Activated CD4-positive, CD25-positive, alpha-beta regulatory T cell treated with anti-CD3 and anti-CD28 coated beads, Interleukin-2, amount 50 U/mL, for 16 hours (primary cell): ENCODE data around the gene FLAD1.

Experiments used
- DNase-seq: peaks from one replicate; pipeline ENCODE4 v3.0.0-alpha.2; 2020; ENCODE audit warnings: low read depth, low spot score

Gene FLAD1

GRCh38 chr1:154951901-154952657 is 31.1 kb upstream of the FLAD1 start:
- peak; percentile 42 for DNase-seq

DNA sequence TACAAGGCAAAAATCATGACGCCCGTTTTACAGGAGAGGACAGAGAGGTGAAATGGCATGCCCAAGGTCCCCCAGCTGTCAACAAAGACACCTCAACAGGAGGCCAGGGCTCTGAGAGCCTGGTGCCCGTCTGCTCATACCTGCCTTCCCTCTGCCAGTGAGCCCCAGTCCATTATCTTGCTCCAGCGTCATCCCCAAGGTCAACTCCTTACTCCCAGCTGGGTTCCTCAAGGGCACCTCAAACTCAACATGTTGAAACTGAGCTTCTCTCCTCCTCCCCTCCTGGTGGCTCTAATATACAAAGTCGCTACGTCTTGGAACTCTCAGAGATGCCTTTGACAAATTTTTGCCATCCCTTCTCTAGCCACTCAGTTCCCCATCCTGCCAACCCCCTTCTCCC is 30.5 kb upstream of the FLAD1 start:
- no peak for DNase-seq

GRCh38 chr1:154953611-154954038 is 29.5 kb upstream of the FLAD1 start:
- no peak for DNase-seq

DNA sequence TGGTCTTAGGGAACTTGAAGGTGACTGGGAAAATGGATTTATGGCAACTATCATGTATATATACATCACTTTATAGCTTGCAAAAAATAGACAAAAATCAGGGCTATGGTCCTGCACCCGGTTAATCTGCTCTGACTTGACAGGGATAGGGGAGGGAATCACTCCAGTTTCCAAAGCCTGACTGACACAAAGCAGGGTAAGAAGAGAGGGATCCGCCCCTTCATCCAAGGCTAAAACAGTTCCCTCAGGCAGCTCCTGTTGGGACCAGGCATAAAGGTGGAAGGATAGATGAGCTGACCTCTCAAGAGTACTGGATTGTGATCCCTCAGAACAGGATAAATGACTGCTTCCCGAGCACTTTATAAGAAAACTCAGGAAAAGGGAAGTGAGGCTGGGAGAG is 28.6 kb upstream of the FLAD1 start:
- no peak for DNase-seq

- peak; percentile 88 for DNase-seq
Observed at GRCh38 chr1:154955039-154955717, 28.0 kb upstream of the FLAD1 start.

- DNase-seq = peak; percentile 71
Observed at GRCh38 chr1:154955718-154956543, 27.2 kb upstream of the FLAD1 start, which contains the start of gene PBXIP1. Gene PBXIP1, minus strand, starts transcription at chr1:154956099. Its CDS starts 2,378 bp downstream, at chr1:154953721.

DNA sequence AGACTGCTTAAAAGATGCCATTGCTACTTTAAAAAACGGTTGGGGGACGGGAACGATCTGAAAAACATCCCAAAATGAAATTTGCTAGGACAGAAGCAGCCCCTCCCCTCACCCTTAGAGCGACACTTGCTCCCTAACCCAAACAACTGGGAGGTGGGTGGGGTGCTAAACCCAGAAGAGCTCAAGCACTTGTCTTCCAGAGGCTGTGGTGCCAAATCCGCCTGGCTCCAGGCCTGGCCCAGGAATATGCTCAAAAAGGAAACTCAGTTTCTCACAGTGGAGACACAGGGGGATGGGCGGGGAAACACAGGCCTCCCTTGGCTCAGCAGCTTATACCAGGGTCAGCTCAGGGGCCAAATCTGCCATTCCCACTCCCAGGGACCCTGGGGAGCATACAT is 26.6 kb upstream of the FLAD1 start:
- DNase-seq = no peak

GRCh38 chr1:154957091-154957657 is 26.0 kb upstream of the FLAD1 start:
- DNase-seq = no peak

DNA sequence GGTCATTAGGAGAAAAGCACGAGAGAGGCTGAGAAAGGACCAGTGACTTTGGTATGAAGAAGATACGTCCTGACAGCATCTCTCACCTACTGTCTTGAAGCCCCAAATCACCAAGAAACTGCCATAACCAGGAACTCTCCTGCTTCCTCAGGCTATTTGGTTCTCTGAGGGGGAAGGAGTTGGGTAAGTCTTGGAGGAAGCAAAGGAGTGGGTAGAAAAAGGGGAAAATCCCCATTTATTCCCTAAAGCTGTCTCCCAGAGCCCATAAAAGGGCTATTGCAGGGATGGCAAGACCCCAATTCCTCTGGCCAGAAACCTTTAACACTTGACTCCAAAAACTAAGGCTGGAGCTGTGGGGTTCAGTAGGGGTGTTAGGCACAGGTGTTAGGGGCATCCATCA is 25.1 kb upstream of the FLAD1 start:
- DNase-seq = no peak

DNA sequence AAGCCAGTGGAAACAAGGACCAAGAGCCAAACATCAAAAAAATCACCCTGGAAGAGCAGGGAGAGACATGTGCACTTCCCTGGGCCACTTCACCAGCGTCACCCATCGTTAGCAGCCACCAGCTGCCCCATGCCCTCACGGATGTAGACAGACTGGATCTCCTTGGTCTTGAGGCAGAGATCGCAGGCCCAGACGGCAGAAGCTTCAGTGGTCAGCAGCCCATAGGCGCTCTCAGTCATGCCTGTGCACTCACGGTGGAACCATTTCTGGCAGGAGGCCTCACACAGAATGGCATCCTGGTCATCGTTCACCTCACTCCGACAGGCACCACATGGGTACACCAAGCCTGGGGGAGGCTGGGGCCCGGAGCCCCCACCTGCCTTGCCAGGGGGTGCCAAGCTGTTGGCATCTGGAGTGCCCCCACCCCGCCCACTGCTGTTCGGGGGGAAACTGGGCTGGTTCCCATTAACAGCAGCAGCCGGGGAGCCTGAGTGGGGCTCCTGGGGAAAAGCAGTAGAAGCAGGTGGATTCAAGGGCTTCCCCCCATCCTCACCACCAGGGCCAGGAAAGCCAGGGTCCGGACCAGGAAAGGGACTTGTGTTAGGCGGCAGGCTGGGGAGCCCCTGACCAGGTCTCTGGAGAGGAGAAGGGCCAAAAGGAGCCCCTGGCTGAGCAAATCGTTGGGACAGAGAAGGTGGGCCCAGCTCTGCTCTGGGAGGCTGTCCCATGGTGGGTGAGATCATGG is 24.3 kb upstream of the FLAD1 start:
- no peak for DNase-seq

DNA sequence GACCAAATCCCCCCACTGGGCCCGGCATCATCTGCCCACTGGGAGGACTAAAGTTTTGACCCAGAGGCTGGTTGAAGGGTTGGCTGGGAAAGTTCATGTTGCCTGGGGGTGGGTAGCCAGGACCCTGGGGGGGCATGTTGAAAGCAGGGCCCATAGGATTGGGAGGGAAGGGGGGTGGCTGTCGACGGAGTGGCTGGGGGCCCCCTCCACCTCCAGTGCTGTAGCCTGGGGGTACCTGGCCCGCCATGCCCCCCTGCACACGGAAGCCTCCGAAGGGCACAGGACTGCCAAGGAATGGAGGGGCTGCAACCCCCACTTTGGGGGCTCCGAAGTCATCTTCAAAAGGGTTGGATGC is 23.7 kb upstream of the FLAD1 start:
- DNase-seq = no peak

DNA sequence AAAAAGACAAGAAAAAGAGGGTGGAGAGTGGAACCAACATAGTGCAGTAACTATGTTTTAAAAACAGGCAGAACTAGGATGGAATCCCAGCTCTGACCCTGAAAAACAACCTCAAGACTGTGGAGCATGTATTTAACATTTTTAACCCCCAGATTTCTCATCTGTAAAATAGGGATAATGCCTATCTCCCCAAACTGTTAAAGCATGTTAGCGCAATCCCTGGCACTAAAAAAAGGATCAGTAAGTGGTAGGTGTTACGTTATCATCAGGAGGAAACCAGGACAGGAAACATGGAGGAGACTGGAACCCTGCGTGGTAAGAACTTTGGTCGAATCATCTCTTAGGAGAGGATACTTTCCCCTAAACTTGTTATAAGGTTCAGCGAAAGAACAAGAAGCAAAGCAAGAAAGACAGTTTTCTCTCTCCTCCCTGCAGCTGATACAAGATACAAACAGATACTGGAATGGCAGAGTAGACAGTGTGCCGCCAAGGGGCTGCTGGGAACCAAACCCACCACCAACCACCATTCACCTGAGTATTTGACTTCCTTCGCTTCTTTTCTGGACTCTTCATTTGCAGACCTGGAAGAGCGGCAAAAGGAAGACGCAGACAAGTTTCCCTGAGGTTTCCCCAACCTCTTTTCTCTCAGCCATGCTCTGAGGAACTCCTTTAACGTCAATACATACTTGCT is 22.6 kb upstream of the FLAD1 start:
- no peak for DNase-seq

DNA sequence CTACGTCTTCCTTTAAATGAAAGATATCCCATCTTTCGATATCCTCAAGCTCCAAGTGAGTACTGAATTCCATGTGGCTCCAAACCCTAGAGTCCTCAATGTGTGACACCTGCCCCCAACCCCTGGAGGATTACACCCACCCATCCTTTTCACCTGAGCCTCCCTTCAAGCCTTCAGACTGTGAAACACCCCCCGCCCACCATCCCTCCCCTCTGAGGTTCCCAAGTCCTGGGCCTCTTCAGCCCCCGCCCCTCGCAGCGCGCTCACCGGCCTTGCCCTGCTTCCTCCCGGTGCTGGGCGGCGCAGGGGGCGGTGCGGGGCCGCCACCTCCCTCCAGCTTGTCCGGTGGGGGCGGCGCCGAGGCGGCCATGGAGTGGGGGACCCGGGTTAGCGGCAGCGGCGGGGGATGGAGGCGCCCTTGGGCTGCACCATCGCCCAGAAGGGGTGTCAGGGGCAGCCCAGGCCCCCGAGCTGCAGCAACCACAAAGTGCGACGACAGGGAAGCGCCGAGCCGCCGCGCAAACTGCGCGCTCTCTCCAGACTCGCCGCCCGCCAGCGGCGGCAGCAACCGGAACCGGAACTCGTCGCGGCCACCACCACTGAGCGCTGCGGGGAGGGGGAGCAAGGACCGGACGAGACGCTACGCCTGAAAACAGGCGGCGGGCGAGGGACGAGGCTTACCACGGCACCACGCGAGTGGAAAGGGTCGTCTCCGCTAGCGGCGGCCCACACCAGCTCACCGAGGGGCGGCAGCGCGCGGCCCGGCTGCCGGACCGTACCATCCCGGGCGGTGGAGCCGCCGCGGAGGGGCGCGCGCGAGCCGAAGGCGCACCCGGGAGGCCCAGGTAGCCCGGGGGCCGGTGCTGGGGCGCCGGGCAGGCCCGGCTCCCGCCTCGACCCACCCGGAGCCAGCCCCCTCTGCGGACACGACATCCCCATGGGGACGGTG is 21.7 kb upstream of the FLAD1 start, which contains the start of gene PYGO2:
Gene PYGO2 (minus strand): TSS at position 576 of the 949 bp plus-strand sequence. CDS start 206 bp downstream, at position 370.
- DNase-seq = peak; percentile 55

- DNase-seq = no peak
Observed at GRCh38 chr1:154962156-154962749, 20.9 kb upstream of the FLAD1 start.

DNA sequence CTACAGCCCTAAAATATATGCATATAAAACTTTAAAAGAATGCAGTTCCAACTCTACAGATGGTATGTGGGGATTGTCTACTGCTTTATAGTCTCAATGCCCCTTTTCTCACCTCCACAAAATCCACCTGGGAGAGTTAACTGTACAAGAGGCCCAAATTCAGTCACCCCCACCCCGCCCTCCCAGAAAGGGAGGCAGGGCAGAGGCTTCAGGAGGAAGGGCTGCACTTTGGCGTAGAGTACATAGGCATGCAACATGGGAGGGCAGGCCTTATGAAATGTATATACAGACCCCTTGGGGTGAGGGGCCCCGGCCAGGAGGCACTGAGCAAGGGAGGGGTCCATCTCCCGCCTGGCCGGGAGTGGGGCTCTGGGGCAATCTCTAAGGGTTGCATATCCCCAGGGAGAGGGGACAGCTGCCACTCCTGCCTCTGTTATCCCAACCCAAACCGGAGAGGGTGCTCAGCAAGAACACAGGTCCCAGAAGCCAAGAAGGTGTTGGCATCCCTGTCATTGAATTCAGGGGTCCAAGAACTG is 20.3 kb upstream of the FLAD1 start:
- no peak for DNase-seq

DNA sequence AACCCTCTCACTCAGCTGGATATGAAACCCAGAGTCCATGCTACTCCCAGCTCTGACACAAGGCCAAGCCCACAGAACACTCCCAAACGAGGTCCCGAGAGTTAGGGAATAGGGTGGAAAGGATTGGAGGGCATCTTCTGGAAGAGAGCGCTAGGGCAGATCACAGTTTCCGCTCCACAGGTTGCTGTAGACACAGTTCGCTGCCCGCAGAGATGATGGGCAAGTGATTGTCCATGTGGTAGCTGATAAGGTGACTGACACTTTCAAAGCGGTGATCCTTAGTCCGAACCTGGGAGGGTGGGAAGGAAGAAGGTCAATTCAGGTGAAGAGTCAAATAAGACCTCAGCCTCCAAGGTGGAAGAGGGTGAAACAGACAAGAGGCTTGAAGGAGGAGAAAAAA is 19.5 kb upstream of the FLAD1 start:
- no peak for DNase-seq

GRCh38 chr1:154964359-154964758 is 18.8 kb upstream of the FLAD1 start:
- DNase-seq = no peak

DNA sequence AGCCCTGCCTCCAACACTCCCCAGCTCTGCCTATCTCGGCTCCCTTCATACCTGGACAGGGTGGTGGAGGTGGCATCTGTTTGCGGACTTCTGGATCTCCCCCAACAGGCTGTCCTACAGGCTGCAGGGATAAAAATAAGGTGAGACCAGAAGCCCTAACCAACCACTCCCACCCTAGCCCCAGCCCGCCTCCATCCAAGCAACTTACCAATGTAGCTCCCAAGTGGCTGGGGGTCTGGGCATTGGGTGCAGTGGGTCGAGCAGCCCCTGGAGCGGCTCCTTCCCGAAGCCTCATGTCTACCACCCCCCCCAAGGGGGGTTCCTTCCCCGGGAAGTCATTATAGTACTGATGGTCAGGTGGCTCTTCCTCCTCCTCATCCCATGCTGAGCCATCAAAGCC is 17.0 kb upstream of the FLAD1 start:
- no peak for DNase-seq
